GM12878 (cell line): ENCODE measurements around the gene C1QTNF12. TPM values are rescaled to one million over a fixed set of nuclear protein-coding genes. Genes with fewer than 3 reads are reported as not detected.

ENCODE experiments used
- ATAC-seq: fragments of 200-7000 bp; cut with Tn5 transposase; 3 replicates; pipeline ENCODE4 v1.9.1; 2020; ENCODE audit warnings: mild to moderate bottlenecking, moderate library complexity
- BruUV-seq: library from RNA; stranded (reverse); fragments of 400-500 nt; replicated peaks from 2 replicates; lab custom pipeline; 2021; lab: Mats Ljungman, UMichigan
- CTCF ChIA-PET: fragments of 300-600 bp; sonication (Branson Sonifier 250); formaldehyde crosslinking; extraction: SDS; loops from one replicate; lab custom pipeline; 2021; ENCODE audit warnings: inconsistent platforms; lab: Yijun Ruan, JAX
- POLR2A ChIA-PET: fragments of 350-600 bp; formaldehyde crosslinking; extraction: SDS; loops from one replicate; lab custom pipeline; 2021; ENCODE audit warnings: inconsistent platforms; lab: Charles Lee
- RAD21 ChIA-PET: fragments of 300-600 bp; sonication (Branson Sonifier 250); formaldehyde crosslinking; loops from one replicate; lab custom pipeline; 2023; ENCODE audit warnings: antibody characterized with exemption; ENCODE audit not compliant: unreplicated experiment; lab: Charles Lee
- SMC1A ChIA-PET: fragments of 300-600 bp; sonication (Branson Sonifier 250); formaldehyde crosslinking; loops from one replicate; lab custom pipeline; 2023; ENCODE audit not compliant: unreplicated experiment, uncharacterized antibody; lab: Charles Lee
- DNase-seq: peaks from one replicate; pipeline ENCODE4 v3.0.0-alpha.2; 2011; ENCODE audit warnings: low read depth, low spot score
- FAIRE-seq: peaks from 3 replicates; lab custom pipeline; 2011; peaks lifted over from hg19 to GRCh38; lab: Jason Lieb, UNC
- H2AFZ ChIP-seq: 2 replicates; pipeline ENCODE4 v1.6.0; 2011; ENCODE audit warnings: low read depth, low read length, control low read depth; ENCODE audit not compliant: control insufficient read depth
- H3K27ac ChIP-seq: 2 replicates; pipeline ENCODE4 v1.5.1; 2011; ENCODE audit warnings: control low read depth; ENCODE audit not compliant: control insufficient read depth, insufficient read depth
- H3K27me3 ChIP-seq, 2 experiments: replicated peaks in 1 of 2; 2 replicates each; pipeline versions ENCODE4 v1.6.0 to v1.6.1; 2011; ENCODE audit warnings: low read length in 1 of 2; ENCODE audit not compliant: control insufficient read depth in 2 of 2, insufficient read depth in 2 of 2
- H3K36me3 ChIP-seq, 2 experiments: 2 replicates each; pipeline ENCODE4 v1.5.1; 2011; ENCODE audit warnings: low read length in 1 of 2; ENCODE audit not compliant: control insufficient read depth in 2 of 2, insufficient read depth in 2 of 2
- H3K4me1 ChIP-seq: 2 replicates; pipeline ENCODE4 v1.6.1; 2011; ENCODE audit warnings: mild to moderate bottlenecking, low read length, moderate library complexity, mixed read lengths; ENCODE audit not compliant: control insufficient read depth, insufficient read depth
- H3K4me2 ChIP-seq: 2 replicates; pipeline ENCODE4 v1.6.0; 2011; ENCODE audit warnings: control low read depth; ENCODE audit not compliant: control insufficient read depth, insufficient read depth
- H3K4me3 ChIP-seq: fragments of 200-600 bp; sonication (generic); 2 replicates; pipeline ENCODE4 v1.5.1; 2016
- H3K79me2 ChIP-seq: 2 replicates; pipeline ENCODE4 v1.6.0; 2011; ENCODE audit warnings: low read length; ENCODE audit not compliant: control insufficient read depth, insufficient read depth
- H3K9ac ChIP-seq: 2 replicates; pipeline ENCODE4 v1.8.0; 2011; ENCODE audit warnings: low read length, control low read depth, mixed read lengths; ENCODE audit not compliant: control insufficient read depth, insufficient read depth
- H3K9me3 ChIP-seq: replicated peaks from 3 replicates; pipeline ENCODE4 v1.5.1; 2011; ENCODE audit warnings: mild to moderate bottlenecking, low read length; ENCODE audit not compliant: control insufficient read depth, insufficient read depth
- H4K20me1 ChIP-seq: 2 replicates; pipeline ENCODE4 v1.6.0; 2011; ENCODE audit not compliant: control insufficient read depth, insufficient read depth
- ASH2L ChIP-seq: fragments of 300-600, 200-600 bp; sonication (generic); IDR thresholded peaks from 2 replicates; pipeline ENCODE4 v1.6.1; 2017; ENCODE audit warnings: low read depth, mild to moderate bottlenecking, borderline replicate concordance
- CBFB ChIP-seq: IDR thresholded peaks from 2 replicates; pipeline ENCODE4 v1.6.1; 2016; ENCODE audit warnings: antibody characterized with exemption, low read depth
- CTCF ChIP-seq, 3 experiments: IDR thresholded peaks in 2 of 3; conservative IDR thresholded peaks in 1 of 3; 2 replicates each; pipeline ENCODE4 v1.5.1; 2011; ENCODE audit warnings: low read depth in 3 of 3, low read length in 3 of 3, mild to moderate bottlenecking in 3 of 3, control low read depth in 2 of 3, moderate library complexity in 2 of 3, inconsistent platforms in 1 of 3, mixed read lengths in 1 of 3; ENCODE audit not compliant: control insufficient read depth in 2 of 3, insufficient read depth in 1 of 3; ENCODE audit errors: extremely low read depth in 1 of 3
- IKZF2 ChIP-seq, 2 experiments: fragments of 450-650 bp; IDR thresholded peaks; 2 replicates each; pipeline ENCODE4 v1.6.1; 2017; ENCODE audit warnings: mild to moderate bottlenecking in 2 of 2, moderate library complexity in 2 of 2
- JUND ChIP-seq: IDR thresholded peaks from 2 replicates; pipeline ENCODE4 v1.6.1; 2012; ENCODE audit warnings: low read depth, mild to moderate bottlenecking, low read length, improper control_type of control experiment, moderate library complexity
- MAX ChIP-seq: IDR thresholded peaks from 2 replicates; pipeline ENCODE4 v1.6.1; 2012; ENCODE audit warnings: low read depth, low read length, improper control_type of control experiment
- NR2C1 ChIP-seq: fragments of 450-650 bp; IDR thresholded peaks from 2 replicates; pipeline ENCODE4 v1.6.1; 2017; ENCODE audit warnings: antibody characterized with exemption, mild to moderate bottlenecking, moderate library complexity
- PBX3 ChIP-seq: IDR thresholded peaks from 2 replicates; pipeline ENCODE4 v1.6.1; 2011; ENCODE audit warnings: mild to moderate bottlenecking, low read depth, low read length, moderate library complexity; ENCODE audit not compliant: insufficient replicate concordance
- SIN3A ChIP-seq: IDR thresholded peaks from 2 replicates; pipeline ENCODE4 v1.6.1; 2012; ENCODE audit warnings: low read depth, low read length, improper control_type of control experiment
- SKIL ChIP-seq: fragments of 450-650 bp; IDR thresholded peaks from 2 replicates; pipeline ENCODE4 v1.6.1; 2017; ENCODE audit warnings: mild to moderate bottlenecking, low read depth, inconsistent platforms; ENCODE audit not compliant: poor library complexity, severe bottlenecking
- SREBF2 ChIP-seq: IDR thresholded peaks from 2 replicates; pipeline ENCODE4 v1.6.1; 2012; ENCODE audit warnings: mild to moderate bottlenecking, low read length
- TARDBP ChIP-seq: IDR thresholded peaks from 2 replicates; pipeline ENCODE4 v1.6.1; 2016; ENCODE audit warnings: borderline replicate concordance
- ZNF384 ChIP-seq: IDR thresholded peaks from 2 replicates; pipeline ENCODE4 v1.6.1; 2012; ENCODE audit warnings: low read depth, mild to moderate bottlenecking, low read length, improper control_type of control experiment, borderline replicate concordance
- WGBS: methylation state at CpG from one replicate; pipeline ENCODE4 v1.1.6; 2016; ENCODE audit warnings: low lambda C conversion rate; ENCODE audit not compliant: insufficient replicate concordance, insufficient coverage; ENCODE audit errors: missing lambda C conversion rate; 5-methylcytosine and 5-hydroxymethylcytosine counted together
- in situ Hi-C: fragments of 300-500 bp; cut with MboI; formaldehyde crosslinking; loops from 9 replicates; pipeline ENCODE4 v1.14.3; 2018; ENCODE audit warnings: mixed read lengths
- intact Hi-C: fragments of 100-400 bp; cut with micrococcal nuclease; formaldehyde crosslinking; loops from one replicate; pipeline ENCODE4 v1.14.2; 2022; ENCODE audit not compliant: unreplicated experiment
- polyA plus RNA-seq, 11 experiments: library from polyadenylated mRNA; depleted of rRNA in 4 of 11; unstranded in 6 of 11; stranded (reverse) in 5 of 11; fragments of >200 nt; fragmentation: Nextera tagmentation in 4 of 11; fragmentation: Illumina TruSeq in 1 of 11; extraction: Ambion mirVana in 4 of 11; extraction: Trizol in 1 of 11; gene quantifications; 1 replicate in 1 of 11; 2 replicates in 10 of 11; pipeline versions ENCODE4 v1.2.1 to v1.2.3, GENCODE V29; 2011 to 2016; ENCODE audit warnings: inconsistent platforms in 2 of 11, missing spikeins in 2 of 11, low read depth in 1 of 11
- total RNA-seq, 4 experiments: library from RNA; depleted of rRNA in 3 of 4; stranded (reverse); fragments of >200 nt in 3 of 4; fragmentation: Illumina TruSeq in 1 of 4; extraction: Trizol in 1 of 4; gene quantifications; 2 replicates each; pipeline versions ENCODE4 v1.2.1 to v1.2.3, GENCODE V29; 2013 to 2021

The C1QTNF12 gene
- total and polyA plus RNA-seq, 10 of the 15 experiments (the other 5 are each of a cell fraction or from before 2014, with no cell fraction given), result 0.17 to 1.0 (median 0.31) TPM; not detected in 5

- TF ChIP-seq TARDBP, result no peak
- no peak for TF ChIP-seq SIN3A
These were observed 41.0 kb upstream of the C1QTNF12 start (continued) for GRCh38 chr1:1287288-1288110.

- Histone ChIP-seq H3K4me2 (no peak overlapping the region), H3K79me2 (no peaks in the 10 kb centered on the region), H3K27me3 (no peaks in the 10 kb centered on the region), H3K4me3 (no peak overlapping the region), H3K27ac (no peak overlapping the region), H4K20me1 (no peaks in the 10 kb centered on the region), H3K9ac (no peak overlapping the region), H2AFZ (no peak overlapping the region), H3K36me3 (no peaks in the 10 kb centered on the region), H3K4me1 (no peaks in the 10 kb centered on the region), H3K9me3 (no peaks in the 10 kb centered on the region)
- FAIRE-seq (no peak), DNase-seq (no peak), ATAC-seq (no peak)
- ChIA-PET SMC1A (no interaction called here), RAD21 (interaction anchor here (0.8 kb wide), 1 partner anchor 254 kb away, joined by 3 read pairs; no protein-coding TSS in a partner anchor), POLR2A (no interaction called here), CTCF (interaction anchor here (1.2 to 2.5 kb wide), 2 partner anchors 161 to 164 kb away, joined by 3 to 12 read pairs; no protein-coding TSS in a partner anchor)
- in situ Hi-C loops, result no loop called here
- no TSS peak for BruUV-seq
- intact Hi-C loops, result no loop called here
- WGBS, result 66% methylated on average over 42 of the region's 50 CpGs
- TF ChIP-seq PBX3 (no peak), SKIL (no peak), SREBF2 (no peak), ZNF384 (no peak), CTCF (IDR thresholded peaks at IDR 0.05 in 2 of 3, conservative IDR thresholded peaks at IDR 0.05 in 1 of 3; ENCODE audit: control insufficient read depth in 2 of 3, extremely low read depth in 1 of 3, insufficient read depth in 1 of 3, low read depth in 3 of 3, low read length in 3 of 3) (no peak), ASH2L (no peak), NR2C1 (no peak), JUND (no peak), IKZF2 (IDR thresholded peaks at IDR 0.05) (no peak), MAX (no peak), CBFB (no peak)
These were observed 40.1 kb upstream of the C1QTNF12 start for GRCh38 chr1:1286313-1287261.
